Hair follicular keratinocyte (primary cell): Measurements from ENCODE around the gene FNBP1. TPM values are rescaled to one million over a fixed set of nuclear protein-coding genes. Genes with fewer than 3 reads are reported as not detected.

Experiments used
- total RNA-seq: library from RNA; depleted of rRNA; stranded (reverse); fragments of >200 nt; gene quantifications from 2 replicates; pipeline ENCODE4 v1.2.3, GENCODE V29; 2015

Gene FNBP1
- total RNA-seq = 7.1 and 13.3 TPM in 2 replicates

GRCh38 chr9:130042885-130043653, at the start of gene FNBP1:
Gene FNBP1 (minus strand): TSS chr9:130043189. CDS start chr9:130042975, 214 bp downstream.

DNA sequence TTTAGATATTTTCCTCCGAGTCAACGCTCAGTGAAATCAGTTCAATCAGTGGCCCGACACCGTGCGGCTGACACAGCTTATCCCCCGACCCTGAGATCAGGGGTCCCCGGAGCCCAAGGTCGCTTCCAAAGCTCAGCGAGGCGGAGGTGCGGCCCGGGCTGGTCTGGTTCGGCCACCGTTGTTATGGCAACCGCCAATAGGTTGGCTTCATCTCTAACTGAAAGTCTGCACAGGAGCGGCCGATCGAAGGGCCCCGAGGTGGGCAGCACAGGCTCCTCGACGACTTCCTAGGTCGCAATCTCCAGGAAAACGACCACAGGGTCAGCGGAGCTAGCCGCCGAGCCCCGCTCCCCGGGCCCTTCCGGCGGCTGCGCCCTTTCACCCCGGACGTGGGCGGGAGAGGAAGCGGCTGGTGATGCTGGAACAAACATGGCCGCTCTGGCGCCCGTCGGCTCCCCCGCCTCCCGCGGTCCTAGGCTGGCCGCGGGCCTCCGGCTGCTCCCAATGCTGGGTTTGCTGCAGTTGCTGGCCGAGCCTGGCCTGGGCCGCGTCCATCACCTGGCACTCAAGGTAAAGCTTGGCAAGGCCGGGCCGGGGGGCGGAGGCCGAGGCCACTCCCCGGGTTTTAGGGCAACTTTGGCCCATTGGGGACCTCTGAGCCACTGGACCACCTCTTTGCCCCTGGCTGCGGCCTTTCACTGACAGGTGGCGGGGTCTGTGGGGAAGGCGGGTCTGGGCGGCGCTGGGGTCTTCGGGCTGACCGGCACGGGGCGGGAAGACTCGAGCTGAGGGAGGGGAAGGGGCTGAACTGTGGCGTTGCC, 10.7 kb upstream of the FNBP1 start, which contains the start of gene GPR107:
GPR107 (plus strand) TSS at position 403 of the 821 bp plus-strand sequence; CDS start at position 430, 27 bp downstream.

Other genes starting within 250 kb of the FNBP1 start
- gene TOR1B, start 240.0 kb downstream of the FNBP1 start, total RNA-seq = 26.2 and 29.1 TPM in 2 replicates
- 45.7 and 54.8 TPM in 2 replicates for gene TOR1A, start 219.1 kb downstream of the FNBP1 start, total RNA-seq
- gene C9orf78, start 207.9 kb downstream of the FNBP1 start, total RNA-seq = 25.4 and 48.2 TPM in 2 replicates
- gene USP20, start 207.7 kb downstream of the FNBP1 start, total RNA-seq = 9.2 and 9.8 TPM in 2 replicates
- gene GPR107, start 10.7 kb upstream of the FNBP1 start, total RNA-seq = 15.7 and 20.2 TPM in 2 replicates
- 36.2 and 38.3 TPM in 2 replicates for gene NCS1, start 129.2 kb upstream of the FNBP1 start, total RNA-seq
- not detected in 2 replicates for gene HMCN2, start 222.6 kb upstream of the FNBP1 start, total RNA-seq